Stomach (tissue), 4 donors: ENCODE results near the gene MNAT1.

Source experiments
- EP300 ChIP-seq: sonication (generic); formaldehyde crosslinking; IDR thresholded peaks from one replicate; pipeline ENCODE4 v1.6.1; 2017; ENCODE audit warnings: antibody characterized with exemption
- POLR2AphosphoS5 ChIP-seq, 3 donors: sonication (generic); formaldehyde crosslinking; IDR thresholded peaks; one replicate each; pipeline ENCODE4 v1.6.1; 2016; ENCODE audit warnings: antibody characterized with exemption in 3 of 3
- TF ChIP-seq, protein P1 (sequence below), 7 experiments: fragments of 450-650 bp in 4 of 7; fragments of 200-600 bp in 3 of 7; sonication (generic) in 3 of 7; IDR thresholded peaks; one replicate each; pipeline ENCODE4 v1.5.1; 2016 to 2019; ENCODE audit warnings: antibody characterized with exemption in 7 of 7, control low read depth in 2 of 7, mild to moderate bottlenecking in 1 of 7

DNA sequence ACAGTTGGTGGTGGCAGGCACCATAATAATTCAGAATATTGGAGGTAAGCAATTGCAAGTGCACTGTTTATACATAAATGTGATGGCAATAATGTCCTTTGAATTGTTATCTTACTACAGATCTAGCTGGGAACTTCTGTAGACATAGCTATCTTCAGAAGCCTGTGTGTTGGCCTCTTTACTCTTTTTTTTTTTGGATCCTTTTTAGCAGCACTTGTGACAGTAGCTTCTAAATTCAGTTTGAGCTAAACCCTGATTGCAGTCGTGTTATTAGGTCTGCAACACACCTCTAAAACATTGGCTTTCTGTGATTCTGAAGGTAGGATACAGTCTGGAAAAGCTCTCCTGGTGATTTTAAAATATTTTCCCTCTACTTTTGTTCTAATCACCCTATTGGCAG lies 285.0 kb downstream of the MNAT1 start:
- no peak for TF ChIP-seq POLR2AphosphoS5 (IDR thresholded peaks at IDR 0.05)
- TF ChIP-seq, protein P1, sequence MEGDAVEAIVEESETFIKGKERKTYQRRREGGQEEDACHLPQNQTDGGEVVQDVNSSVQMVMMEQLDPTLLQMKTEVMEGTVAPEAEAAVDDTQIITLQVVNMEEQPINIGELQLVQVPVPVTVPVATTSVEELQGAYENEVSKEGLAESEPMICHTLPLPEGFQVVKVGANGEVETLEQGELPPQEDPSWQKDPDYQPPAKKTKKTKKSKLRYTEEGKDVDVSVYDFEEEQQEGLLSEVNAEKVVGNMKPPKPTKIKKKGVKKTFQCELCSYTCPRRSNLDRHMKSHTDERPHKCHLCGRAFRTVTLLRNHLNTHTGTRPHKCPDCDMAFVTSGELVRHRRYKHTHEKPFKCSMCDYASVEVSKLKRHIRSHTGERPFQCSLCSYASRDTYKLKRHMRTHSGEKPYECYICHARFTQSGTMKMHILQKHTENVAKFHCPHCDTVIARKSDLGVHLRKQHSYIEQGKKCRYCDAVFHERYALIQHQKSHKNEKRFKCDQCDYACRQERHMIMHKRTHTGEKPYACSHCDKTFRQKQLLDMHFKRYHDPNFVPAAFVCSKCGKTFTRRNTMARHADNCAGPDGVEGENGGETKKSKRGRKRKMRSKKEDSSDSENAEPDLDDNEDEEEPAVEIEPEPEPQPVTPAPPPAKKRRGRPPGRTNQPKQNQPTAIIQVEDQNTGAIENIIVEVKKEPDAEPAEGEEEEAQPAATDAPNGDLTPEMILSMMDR (IDR thresholded peaks at IDR 0.05) = no peak
- TF ChIP-seq EP300 = no peak
